ENCODE measurements around the gene NVL.

Gene NVL

GRCh38 chr1:224276771-224277487 is 53.0 kb downstream of the NVL start:
- DNase-seq, result no peak

GRCh38 chr1:224274970-224275626 is 54.9 kb downstream of the NVL start:
- no peak for DNase-seq

DNA sequence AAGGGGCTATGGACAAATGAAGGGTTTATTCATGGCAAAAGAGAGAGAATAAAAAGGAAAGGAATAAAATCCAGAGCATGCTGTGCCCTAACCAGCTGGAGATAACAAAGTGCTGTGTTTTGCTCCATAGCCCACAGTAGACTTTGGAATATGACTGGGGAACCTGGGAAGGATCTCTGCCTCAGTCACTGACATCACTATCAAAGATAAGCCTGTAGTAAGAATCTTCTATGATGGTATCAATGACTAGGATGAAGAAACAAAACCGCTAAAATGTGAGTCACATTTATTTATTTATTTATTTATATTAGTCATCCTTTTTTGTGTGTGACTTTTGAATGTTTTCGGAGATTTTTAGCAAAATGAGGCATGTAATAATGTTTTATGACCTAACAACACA is 56.3 kb downstream of the NVL start:
- DNase-seq, result peak; percentile 29

DNA sequence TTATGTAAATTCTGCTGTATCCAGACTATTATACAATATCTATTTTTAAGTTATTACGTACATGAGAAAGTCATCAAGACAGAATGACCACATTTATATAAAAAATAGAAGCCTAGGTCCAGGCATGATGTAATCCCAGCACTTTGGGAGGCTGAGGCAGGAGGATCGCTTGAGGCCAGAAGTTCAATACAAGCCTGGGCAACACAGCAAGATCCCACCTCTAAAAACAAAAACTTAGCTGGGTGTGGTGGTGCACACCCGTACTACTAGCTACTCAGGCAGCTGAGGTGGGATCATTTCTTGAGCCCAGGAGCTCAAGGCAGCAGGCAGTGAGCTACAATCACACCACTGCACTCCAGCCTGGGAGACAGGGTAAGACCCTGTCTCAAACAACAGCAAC is 58.9 kb downstream of the NVL start:
- DNase-seq, result no peak

DNA sequence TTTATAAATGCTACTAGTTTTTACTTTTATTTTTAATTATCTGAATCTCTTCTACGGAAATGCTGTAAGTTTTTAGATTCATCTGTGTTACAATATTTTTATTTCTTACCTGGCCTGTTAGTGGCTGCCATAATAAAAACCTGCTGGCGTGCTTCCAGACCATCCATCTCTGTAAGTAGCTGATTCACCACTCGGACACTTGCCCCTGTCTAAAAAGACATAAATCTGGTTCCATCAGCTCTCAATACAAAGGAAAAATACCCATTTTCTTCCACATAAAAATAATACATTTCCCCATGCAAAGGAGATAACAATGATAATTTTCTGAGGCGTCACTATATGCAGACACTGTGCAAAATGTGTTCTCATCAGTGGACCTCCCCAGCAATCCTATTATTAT is 62.0 kb downstream of the NVL start:
- no peak for DNase-seq

- no peak for DNase-seq
Measured at GRCh38 chr1:224266915-224267856, 62.8 kb downstream of the NVL start.

DNA sequence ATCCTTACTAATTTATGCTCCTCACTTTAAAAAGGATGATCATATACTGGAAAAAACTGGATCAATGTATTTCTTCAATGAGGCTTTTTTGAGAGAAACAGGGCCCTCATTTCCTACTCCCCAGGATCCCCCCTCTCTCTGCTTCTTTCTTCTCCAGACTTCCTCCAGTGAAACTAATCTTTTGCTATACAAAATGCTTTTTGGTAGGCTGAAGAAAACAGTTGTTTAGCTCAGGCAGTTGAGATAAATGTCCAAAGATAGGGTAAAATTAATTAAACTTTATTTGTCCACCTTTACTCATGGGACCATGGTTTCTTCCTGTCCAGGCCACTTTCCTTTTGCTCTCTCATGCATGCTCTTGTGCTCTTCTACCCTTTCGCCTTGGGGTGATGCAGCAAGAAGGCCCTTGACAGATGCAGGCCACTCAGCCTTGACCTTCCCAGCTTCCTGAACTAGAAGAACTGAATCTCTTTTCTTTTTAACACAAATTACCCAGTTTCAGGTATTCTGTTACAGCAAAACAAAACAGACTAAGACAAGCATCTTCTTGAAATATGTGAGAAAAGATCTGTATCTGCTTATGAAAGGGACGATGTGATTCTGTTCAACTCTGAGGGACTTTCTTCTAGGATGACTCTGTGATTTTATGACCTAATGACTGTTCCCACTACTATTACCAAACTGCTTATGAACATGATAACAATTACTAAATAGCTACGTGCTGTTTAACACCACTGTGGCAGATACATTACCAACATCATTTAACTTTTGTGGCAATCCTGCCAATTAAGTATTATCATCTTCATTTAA is 63.7 kb downstream of the NVL start:
- DNase-seq, result no peak

- DNase-seq, result no peak
Measured at GRCh38 chr1:224264321-224264720, 65.7 kb downstream of the NVL start.

- no peak for DNase-seq
Measured at GRCh38 chr1:224262373-224263054, 67.5 kb downstream of the NVL start.

DNA sequence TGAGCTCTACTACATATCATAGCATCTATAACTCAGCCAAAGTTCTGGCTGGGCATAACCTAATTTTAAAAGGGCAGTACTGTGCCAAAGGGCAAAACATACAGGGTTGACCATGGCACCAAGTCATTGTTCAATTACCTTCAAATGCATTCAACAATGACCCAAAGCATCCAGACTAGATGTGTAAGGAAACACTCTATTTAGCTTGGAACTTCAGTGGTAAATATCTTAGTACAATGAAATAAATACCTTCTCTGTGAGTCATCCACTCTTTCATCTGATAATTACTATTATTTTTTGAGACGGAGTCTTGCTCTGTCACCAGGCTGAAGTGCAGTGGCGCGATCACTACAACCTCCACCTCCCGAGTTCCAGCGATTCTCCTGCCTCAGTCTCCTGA is 70.0 kb downstream of the NVL start:
- DNase-seq, result peak; percentile 6

DNA sequence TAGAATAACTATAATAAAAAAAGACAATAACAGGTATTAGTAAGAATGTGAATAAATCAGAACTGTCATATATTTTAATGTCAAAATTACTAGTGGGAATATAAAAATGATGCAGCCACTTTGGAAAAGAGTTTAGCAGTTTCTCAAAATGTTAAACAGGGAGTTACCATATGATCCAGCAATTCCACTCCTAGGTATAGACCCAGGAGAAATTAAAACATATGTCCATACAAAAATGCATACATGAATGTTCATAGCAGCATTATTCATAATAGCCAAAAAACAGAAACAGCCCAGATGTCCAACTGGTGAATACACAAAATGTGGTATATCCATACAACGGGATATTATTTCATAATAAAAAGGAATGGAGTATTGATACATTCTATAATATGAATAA is 71.6 kb downstream of the NVL start:
- DNase-seq, result no peak

GRCh38 chr1:224256640-224257039 is 73.3 kb downstream of the NVL start:
- DNase-seq, result no peak

GRCh38 chr1:224253721-224254120 is 76.3 kb downstream of the NVL start:
- DNase-seq, result peak; percentile 42

DNA sequence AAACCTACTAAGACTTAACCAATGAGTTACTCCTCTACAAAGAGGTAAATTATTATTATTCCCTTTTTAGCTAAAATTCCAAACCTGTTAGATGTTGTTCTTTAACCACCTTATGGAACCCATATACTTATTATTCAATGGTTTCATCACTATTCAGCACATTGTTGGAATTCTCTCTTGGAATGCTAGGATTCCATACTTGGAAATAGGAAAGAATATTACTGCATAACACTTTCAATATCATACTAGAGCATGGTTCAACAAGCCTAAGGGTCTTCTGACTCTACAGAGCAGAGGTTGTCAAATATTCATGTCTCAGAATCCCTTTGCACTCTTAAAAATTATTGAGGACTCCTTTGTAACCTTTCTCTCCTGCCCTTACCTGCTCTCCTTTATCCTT is 77.5 kb downstream of the NVL start:
- peak; percentile 33 for DNase-seq

- no peak for DNase-seq
Measured at GRCh38 chr1:224251741-224252146, 78.2 kb downstream of the NVL start.

- DNase-seq, result no peak
Measured at GRCh38 chr1:224245188-224245587, 84.8 kb downstream of the NVL start.

DNA sequence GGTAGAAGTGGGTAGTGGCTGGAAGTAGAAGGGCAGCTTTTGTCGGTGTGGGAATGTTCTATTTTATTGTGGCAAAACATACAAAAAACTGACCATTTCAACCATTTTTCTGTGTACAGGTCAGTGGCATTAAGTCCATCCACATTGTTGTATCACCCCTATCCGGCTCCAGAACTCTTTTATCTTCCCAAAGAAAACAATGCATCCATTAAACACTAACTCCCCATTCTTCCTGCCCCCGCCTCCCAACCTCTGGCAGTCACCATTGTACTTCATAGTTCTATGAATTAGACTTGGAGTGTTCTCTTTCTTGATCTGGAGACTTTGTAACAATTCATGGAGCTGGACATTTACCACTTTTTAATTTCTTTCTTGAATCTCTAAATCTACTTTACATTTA is 91.2 kb downstream of the NVL start:
- DNase-seq, result no peak

DNA sequence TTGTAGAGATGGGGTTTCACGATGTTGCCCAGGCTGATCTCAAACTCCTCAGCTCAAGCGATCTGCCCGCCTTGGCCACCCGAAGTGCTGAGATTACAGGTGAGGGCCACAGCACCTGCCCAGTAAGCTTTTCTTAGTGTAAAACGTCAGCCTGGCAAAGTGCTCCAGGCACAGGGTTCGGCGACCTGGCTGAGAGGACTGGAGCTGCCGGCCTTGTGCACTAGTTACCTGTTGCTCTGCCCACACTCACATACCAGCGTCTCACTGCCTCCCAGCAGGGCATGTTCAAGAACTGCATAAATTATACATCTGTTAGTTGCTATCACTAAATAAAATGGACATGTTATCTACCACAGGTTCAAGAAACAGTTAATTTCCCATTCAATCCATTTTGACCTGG is 91.8 kb downstream of the NVL start:
- no peak for DNase-seq

GRCh38 chr1:224237119-224237881 is 92.7 kb downstream of the NVL start:
- DNase-seq, result no peak

GRCh38 chr1:224235813-224236493 is 94.0 kb downstream of the NVL start:
- no peak for DNase-seq

Data from fibroblast of skin of back (primary cell).